Liver (tissue), 9 donors: Measurements from ENCODE around the gene CD27. TPM values are rescaled to one million over a fixed set of nuclear protein-coding genes. Genes with fewer than 3 reads are reported as not detected.
"Not testable (repeated sequence)": the region's sequence is repeated elsewhere in the genome, so short reads cannot be mapped to it uniquely, and the experiment has no call there.

Experiments used
- DNase-seq: peaks from one replicate; pipeline ENCODE4 v3.0.0-alpha.2; 2017; ENCODE audit warnings: low spot score
- H3K27ac ChIP-seq, 2 donors: one replicate each; pipeline ENCODE4 v1.7.0; 2013; ENCODE audit warnings: inconsistent platforms in 2 of 2, low read length in 2 of 2, control low read depth in 1 of 2, low read depth in 1 of 2, mild to moderate bottlenecking in 1 of 2
- H3K27me3 ChIP-seq, 4 donors: one replicate each; pipeline versions ENCODE4 v1.6.1 to v1.7.0; 2013; ENCODE audit warnings: low read length in 3 of 4, inconsistent platforms in 1 of 4, mild to moderate bottlenecking in 1 of 4, moderate library complexity in 1 of 4; ENCODE audit not compliant: control insufficient read depth in 4 of 4, insufficient read depth in 4 of 4
- H3K36me3 ChIP-seq, 4 donors: one replicate each; pipeline versions ENCODE4 v1.6.1 to v1.7.0; 2013; ENCODE audit warnings: low read length in 3 of 4, mild to moderate bottlenecking in 3 of 4, low read depth in 1 of 4, moderate library complexity in 1 of 4; ENCODE audit not compliant: control insufficient read depth in 4 of 4, insufficient read depth in 3 of 4
- H3K4me1 ChIP-seq, 4 donors: one replicate each; pipeline versions ENCODE4 v1.6.1 to v1.7.0; 2013; ENCODE audit warnings: low read length in 3 of 4, mild to moderate bottlenecking in 3 of 4, moderate library complexity in 1 of 4; ENCODE audit not compliant: control insufficient read depth in 4 of 4, insufficient read depth in 4 of 4
- H3K4me3 ChIP-seq, 3 donors: one replicate each; pipeline versions ENCODE4 v1.6.1 to v1.7.0; 2013; ENCODE audit warnings: low read length in 3 of 3, control low read depth in 1 of 3, low read depth in 1 of 3, mild to moderate bottlenecking in 1 of 3
- H3K9ac ChIP-seq, 2 donors: one replicate each; pipeline ENCODE4 v1.7.0; 2013; ENCODE audit warnings: low read length in 2 of 2, mild to moderate bottlenecking in 2 of 2, moderate library complexity in 2 of 2, control low read depth in 1 of 2, low read depth in 1 of 2
- H3K9me3 ChIP-seq, 4 donors: one replicate each; pipeline versions ENCODE4 v1.6.1 to v1.7.0; 2013; ENCODE audit warnings: low read length in 3 of 4; ENCODE audit not compliant: control insufficient read depth in 4 of 4
- ATF3 ChIP-seq: IDR thresholded peaks from 2 replicates; pipeline ENCODE4 v1.6.1; 2016; ENCODE audit warnings: antibody characterized with exemption
- CTCF ChIP-seq: fragments of 150-350 bp; IDR thresholded peaks from 2 replicates; pipeline ENCODE4 v1.5.1; 2017; ENCODE audit warnings: improper control_type of control experiment, low read depth, low read length; ENCODE audit not compliant: missing input control
- EGR1 ChIP-seq, 2 donors: IDR thresholded peaks; 2 replicates each; pipeline ENCODE4 v1.6.1; 2016 to 2018; ENCODE audit warnings: antibody characterized with exemption in 2 of 2, low read depth in 2 of 2
- FOXA1 ChIP-seq: IDR thresholded peaks from 2 replicates; pipeline ENCODE4 v1.6.1; 2016; ENCODE audit warnings: antibody characterized with exemption
- FOXA2 ChIP-seq: IDR thresholded peaks from 2 replicates; pipeline ENCODE4 v1.6.1; 2016; ENCODE audit warnings: antibody characterized with exemption
- GABPA ChIP-seq, 2 donors: IDR thresholded peaks in 1 of 2; conservative IDR thresholded peaks in 1 of 2; 2 replicates each; pipeline ENCODE4 v1.6.1; 2016; ENCODE audit warnings: antibody characterized with exemption in 2 of 2, mild to moderate bottlenecking in 1 of 2, moderate library complexity in 1 of 2
- HNF4A ChIP-seq, 2 donors: conservative IDR thresholded peaks; 2 replicates each; pipeline ENCODE4 v1.6.1; 2016; ENCODE audit warnings: antibody characterized with exemption in 2 of 2, mild to moderate bottlenecking in 2 of 2
- HNF4G ChIP-seq: IDR thresholded peaks from 2 replicates; pipeline ENCODE4 v1.6.1; 2016; ENCODE audit warnings: antibody characterized with exemption
- JUND ChIP-seq, 2 donors: IDR thresholded peaks; 2 replicates each; pipeline ENCODE4 v1.6.1; 2016; ENCODE audit warnings: antibody characterized with exemption in 2 of 2
- NR2F2 ChIP-seq: IDR thresholded peaks from 2 replicates; pipeline ENCODE4 v1.6.1; 2016; ENCODE audit warnings: antibody characterized with exemption
- RAD21 ChIP-seq, 2 donors: IDR thresholded peaks; 2 replicates each; pipeline ENCODE4 v1.6.1; 2016; ENCODE audit warnings: antibody characterized with exemption in 2 of 2, mild to moderate bottlenecking in 2 of 2
- REST ChIP-seq: IDR thresholded peaks from 2 replicates; pipeline ENCODE4 v1.6.1; 2016; ENCODE audit warnings: antibody characterized with exemption, mild to moderate bottlenecking
- RXRA ChIP-seq, 2 donors: IDR thresholded peaks; 2 replicates each; pipeline ENCODE4 v1.6.1; 2017 to 2018; ENCODE audit warnings: antibody characterized with exemption in 2 of 2, mild to moderate bottlenecking in 1 of 2
- SP1 ChIP-seq: IDR thresholded peaks from 2 replicates; pipeline ENCODE4 v1.6.1; 2018; ENCODE audit warnings: antibody characterized with exemption, mild to moderate bottlenecking
- TAF1 ChIP-seq: conservative IDR thresholded peaks from 2 replicates; pipeline ENCODE4 v1.6.1; 2016; ENCODE audit warnings: antibody characterized with exemption, mild to moderate bottlenecking
- YY1 ChIP-seq: IDR thresholded peaks from 2 replicates; pipeline ENCODE4 v1.6.1; 2016; ENCODE audit warnings: antibody characterized with exemption, mild to moderate bottlenecking
- ZBTB33 ChIP-seq: IDR thresholded peaks from 2 replicates; pipeline ENCODE4 v1.6.1; 2016; ENCODE audit warnings: antibody characterized with exemption
- WGBS: extraction: QIAGEN DNeasy Blood & Tissue Kit; methylation state at CpG from one replicate; pipeline ENCODE4 v1.1.7; 2013; 5-methylcytosine and 5-hydroxymethylcytosine counted together
- polyA plus RNA-seq, 2 donors: library from polyadenylated mRNA; stranded (reverse) in 1 of 2; unstranded in 1 of 2; fragments of 200-250 nt in 1 of 2; fragments of >200 nt in 1 of 2; fragmentation: Nextera tagmentation in 1 of 2; extraction: Ambion mirVana in 1 of 2; gene quantifications; one replicate each; pipeline versions ENCODE4 v1.2.1 to v1.2.3, GENCODE V29; 2013 to 2015
- total RNA-seq, 2 donors: library from RNA; depleted of rRNA; stranded (reverse); fragments of >200 nt; gene quantifications; one replicate each; pipeline ENCODE4 v1.2.3, GENCODE V29; 2014
- donor health status: healthy.
- donor health status: healthy.
- donor health status: healthy.
- donor health status: healthy.
- donor health status: healthy.

The CD27 gene
- total and polyA plus RNA-seq, 4 donors, result 0.28 to 2.5 (median 0.62) TPM

GRCh38 chr12:6464531-6464930 lies 19.8 kb downstream of the CD27 start (continued):
- no peak for TF ChIP-seq CTCF
- TF ChIP-seq ZBTB33, result no peak

- 47% methylated on average over 6 of the region's 6 CpGs for WGBS
- Histone ChIP-seq H3K9ac (no peak overlapping the region), H3K27me3 (no peaks in the 10 kb centered on the region), H3K36me3 (peaks cover 4 to 44% (median 37%) of the 10 kb centered on the region in 4 donors), H3K9me3 (no peaks in the 10 kb centered on the region), H3K4me3 (no peak overlapping the region), H3K4me1 (peaks cover 10 to 25% (median 18%) of the 10 kb centered on the region in 4 donors), H3K27ac (no peak overlapping the region)
- peak; percentile 60 for DNase-seq
- TF ChIP-seq CTCF, result peak; percentile 82
- TF ChIP-seq RAD21 (IDR thresholded peaks at IDR 0.05), result peak; percentile 86 to 87
- no peak for TF ChIP-seq SP1
- TF ChIP-seq TAF1, result no peak
- no peak for TF ChIP-seq HNF4G
These were observed 20.9 kb downstream of the CD27 start for GRCh38 chr12:6465467-6466183.

GRCh38 chr12:6466184-6466573 lies 21.4 kb downstream of the CD27 start:
- H3K27ac ChIP-seq, result no peak overlapping the region
- no peak overlapping the region for H3K9ac ChIP-seq
- DNase-seq, result no peak
- H3K27me3 ChIP-seq, result no peaks in the 10 kb centered on the region
- H3K9me3 ChIP-seq, result no peaks in the 10 kb centered on the region
- WGBS, result 93% methylated on average over 5 of the region's 5 CpGs
- no peak for TF ChIP-seq HNF4G
- TF ChIP-seq YY1, result no peak
- no peak for TF ChIP-seq GABPA (IDR thresholded peaks at IDR 0.05 in 1 of 2, conservative IDR thresholded peaks at IDR 0.05 in 1 of 2)
- TF ChIP-seq NR2F2, result no peak
- TF ChIP-seq JUND (IDR thresholded peaks at IDR 0.05), result no peak
- TF ChIP-seq FOXA1, result no peak
- no peak for TF ChIP-seq RAD21 (IDR thresholded peaks at IDR 0.05)
- no peak for TF ChIP-seq SP1
- no peak for TF ChIP-seq REST
- TF ChIP-seq RXRA (IDR thresholded peaks at IDR 0.05), result no peak
- no peak for TF ChIP-seq EGR1 (IDR thresholded peaks at IDR 0.05; ENCODE audit: low read depth in 2 of 2)
- no peak for TF ChIP-seq ATF3
- TF ChIP-seq HNF4A (conservative IDR thresholded peaks at IDR 0.05), result no peak
- no peak for TF ChIP-seq FOXA2
- peaks cover 4 to 39% (median 32%) of the 10 kb centered on the region in 4 donors for H3K36me3 ChIP-seq
- H3K4me1 ChIP-seq, result peaks cover 10 to 28% (median 19%) of the 10 kb centered on the region in 4 donors
- no peak overlapping the region for H3K4me3 ChIP-seq

GRCh38 chr12:6466751-6467150 lies 22.0 kb downstream of the CD27 start:
- Histone ChIP-seq H3K36me3 (peaks cover 4 to 33% (median 28%) of the 10 kb centered on the region in 4 donors), H3K4me1 (peaks cover 10 to 30% (median 20%) of the 10 kb centered on the region in 4 donors)
- DNase-seq, H3K4me3 ChIP-seq, H3K27me3 ChIP-seq, H3K9me3 ChIP-seq, H3K9ac ChIP-seq, H3K27ac ChIP-seq: not testable (repeated sequence)
- 85% methylated on average over 4 of the region's 4 CpGs for WGBS
